Cardiac septum (tissue), 1 donor: ENCODE data around the gene GPC5. TPM values are rescaled to one million over a fixed set of nuclear protein-coding genes. Genes with fewer than 3 reads are reported as not detected.

Experiments
- DNase-seq: peaks from one replicate; pipeline ENCODE4 v3.0.0-alpha.2; 2020; ENCODE audit warnings: low spot score
- intact Hi-C: fragments of 100-400 bp; cut with DNase I; formaldehyde crosslinking; loops from one replicate; pipeline ENCODE4 v1.14.0; 2022
- total RNA-seq: library from RNA; stranded (reverse); fragmentation: NEBNext Ultra II Directional; extraction: Animal tissue kit (Norgen Biotek cat#: 25700); gene quantifications from one replicate; pipeline ENCODE4 v1.2.1, GENCODE V29; 2021
- donor health status: DM: no; HTN: no; CAD: no.

The GPC5 gene
- total RNA-seq, 1 donor from 2014 or later: 0.86 TPM

DNA sequence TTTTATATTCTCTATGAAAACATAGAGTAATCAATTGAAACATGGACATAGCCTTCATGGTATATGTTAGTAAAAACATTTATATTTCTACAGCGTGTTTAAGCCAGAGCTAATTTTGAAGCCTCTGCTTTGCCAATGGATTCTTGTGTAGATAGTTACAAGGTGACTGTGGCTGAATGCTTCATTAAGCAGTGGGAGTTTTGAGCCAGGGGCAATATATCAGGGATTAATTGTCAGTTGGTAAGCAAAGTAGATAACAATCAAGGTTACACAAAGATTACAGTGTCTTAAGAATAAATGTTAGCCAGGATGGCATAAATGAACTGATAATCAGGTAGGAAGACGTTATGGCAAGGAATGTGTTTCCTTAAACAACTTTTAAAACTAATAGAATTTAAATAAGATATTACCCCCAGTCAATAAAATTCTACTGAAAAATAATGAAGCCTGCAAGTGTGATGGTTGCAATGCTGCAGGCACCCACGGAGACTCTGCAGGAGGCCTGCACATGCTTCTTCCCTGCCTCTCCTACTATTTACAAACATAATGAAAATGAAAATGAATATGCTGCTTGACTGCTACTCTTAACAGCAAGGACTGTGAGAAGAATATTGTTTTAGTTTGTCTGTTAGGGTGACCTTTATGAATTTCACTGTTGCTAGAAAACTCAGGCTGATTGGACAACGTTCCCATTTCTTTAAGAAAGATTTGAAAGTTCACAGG is 588.5 kb downstream of the GPC5 start:
- DNase-seq: no peak
- intact Hi-C loops: no loop called here

GRCh38 chr13:91988331-91988730 is 589.9 kb downstream of the GPC5 start:
- DNase-seq: no peak
- intact Hi-C loops: no loop called here

GRCh38 chr13:92012787-92013186 is 614.4 kb downstream of the GPC5 start:
- intact Hi-C loops: no loop called here
- DNase-seq: no peak

- DNase-seq: no peak
- intact Hi-C loops: no loop called here
Observed at GRCh38 chr13:92017737-92018136, 619.3 kb downstream of the GPC5 start.

DNA sequence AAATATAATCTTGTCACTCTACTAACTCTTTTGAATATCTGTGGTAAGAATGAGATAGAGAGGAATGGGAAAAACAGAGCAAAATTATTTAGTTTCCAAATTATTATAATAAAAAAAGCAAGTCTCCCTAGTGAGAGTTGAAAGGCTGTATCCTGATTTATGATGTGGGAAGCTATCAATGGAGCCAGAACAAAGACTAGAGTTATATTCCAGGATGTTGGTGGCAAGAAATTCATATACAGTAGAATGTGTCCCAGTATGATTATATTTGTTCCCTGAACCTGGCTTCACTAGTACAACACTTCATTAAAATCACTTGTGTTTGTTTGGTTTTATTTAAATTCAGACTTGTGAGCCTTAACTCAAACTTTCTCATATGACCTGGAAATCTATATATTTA is 630.3 kb downstream of the GPC5 start:
- no peak for DNase-seq

DNA sequence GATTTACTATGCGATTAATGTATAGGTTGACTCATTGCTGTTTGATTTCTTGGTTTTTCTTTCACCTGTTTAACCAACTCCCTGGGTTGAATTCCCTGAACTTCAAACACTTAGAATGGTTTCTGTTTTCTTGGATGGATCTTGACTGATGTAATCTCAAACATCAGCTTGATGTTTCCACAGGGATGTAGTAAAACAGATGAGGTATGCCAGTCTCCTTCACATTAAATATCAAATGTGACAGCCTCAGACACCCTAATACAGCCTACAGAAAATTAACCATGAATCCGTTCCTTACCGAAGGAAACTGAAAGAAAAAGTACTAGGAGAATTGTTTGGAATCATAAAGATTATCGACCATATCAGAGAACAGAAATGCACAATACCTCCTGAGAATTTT is 631.2 kb downstream of the GPC5 start:
- DNase-seq: no peak
- intact Hi-C loops: no loop called here

More for the DNA sequence above, 630.3 kb downstream of the GPC5 start:
- intact Hi-C loops: no loop called here

DNA sequence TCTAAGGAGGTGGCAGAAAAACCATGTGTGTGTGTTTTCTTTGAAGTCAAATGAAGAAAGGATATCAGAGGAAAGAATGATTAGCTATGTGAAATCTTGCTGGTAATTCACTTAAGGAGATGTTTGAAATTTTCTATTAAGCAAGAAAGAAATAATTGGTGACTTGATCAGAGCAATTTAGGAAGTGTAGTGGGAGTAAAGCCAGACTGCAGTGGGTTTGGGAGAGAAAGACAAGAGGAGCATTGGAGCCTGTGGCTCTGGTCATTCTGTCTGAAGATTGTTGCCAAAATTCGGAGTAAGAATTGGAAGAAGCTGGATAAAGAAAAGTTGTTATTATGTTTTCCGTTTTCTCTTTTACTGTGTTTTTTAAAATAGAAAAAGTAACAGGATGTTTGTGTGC is 640.5 kb downstream of the GPC5 start:
- no peak for DNase-seq
- intact Hi-C loops: no loop called here

DNA sequence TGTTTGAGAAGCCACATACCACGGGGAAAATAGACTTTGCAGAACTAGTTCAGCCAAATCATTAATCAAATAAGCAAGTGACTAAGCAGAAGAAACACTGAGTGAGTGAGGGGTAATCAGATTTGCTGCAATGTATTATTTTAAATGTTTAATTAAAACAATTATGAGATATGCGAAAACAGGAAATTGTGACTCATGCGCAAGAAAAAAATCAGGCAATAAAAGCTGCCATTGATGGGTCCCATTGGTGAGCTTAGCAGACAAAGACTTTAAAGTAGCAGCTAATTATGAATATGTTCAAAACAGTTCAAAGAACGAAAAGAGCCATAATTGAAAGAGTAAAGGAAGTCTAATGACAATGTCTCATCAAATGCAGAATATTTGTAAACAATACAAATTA is 644.1 kb downstream of the GPC5 start:
- DNase-seq: no peak
- intact Hi-C loops: no loop called here

GRCh38 chr13:92044351-92044750 is 645.9 kb downstream of the GPC5 start:
- no peak for DNase-seq
- intact Hi-C loops: no loop called here

GRCh38 chr13:92054389-92054788 is 656.0 kb downstream of the GPC5 start:
- no peak for DNase-seq
- intact Hi-C loops: no loop called here

DNA sequence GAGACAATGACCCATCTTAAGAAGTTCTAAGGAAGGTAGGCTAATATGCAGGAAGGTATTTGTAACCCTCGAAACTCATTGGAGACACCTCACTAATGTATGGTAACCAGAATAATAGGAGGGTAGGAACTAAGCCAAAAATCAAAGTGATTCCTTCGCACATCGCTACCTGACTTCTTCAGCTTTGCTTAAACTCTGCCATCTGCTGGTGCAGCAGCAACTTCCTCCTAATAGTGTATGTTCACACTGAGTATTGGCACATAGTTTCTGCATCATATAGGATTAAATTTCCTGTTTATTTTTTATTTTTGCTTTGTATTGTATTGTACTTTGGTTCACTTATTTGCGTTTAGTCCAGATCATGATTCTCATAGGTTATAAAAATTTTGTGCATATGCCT is 676.2 kb downstream of the GPC5 start:
- DNase-seq: no peak
- intact Hi-C loops: no loop called here

DNA sequence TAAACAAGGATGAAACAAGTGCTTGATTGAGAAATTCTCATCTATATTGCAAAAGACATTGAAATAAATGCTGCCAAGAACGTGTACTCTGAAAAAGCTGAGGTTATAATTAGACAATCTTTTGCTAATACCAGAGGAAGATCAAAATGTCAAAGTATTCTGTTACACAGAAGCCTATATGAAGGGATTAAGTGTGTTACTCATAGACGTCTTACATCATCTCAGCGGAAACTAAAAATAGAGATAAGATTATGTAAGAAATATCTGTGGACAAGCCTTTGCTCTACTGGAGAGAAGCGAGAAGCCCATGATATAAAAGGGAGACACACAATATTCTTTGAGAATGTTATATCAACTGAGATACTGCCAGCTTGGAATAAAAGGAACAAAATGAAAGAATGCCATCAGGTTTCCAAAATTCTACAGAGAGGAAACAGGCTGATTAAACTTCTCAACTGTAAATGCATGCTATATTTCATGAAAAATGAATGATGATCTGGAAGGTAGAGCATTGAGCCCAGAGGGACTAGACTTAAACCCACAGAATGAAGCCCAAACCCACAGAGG is 699.0 kb downstream of the GPC5 start:
- intact Hi-C loops: no loop called here
- no peak for DNase-seq

DNA sequence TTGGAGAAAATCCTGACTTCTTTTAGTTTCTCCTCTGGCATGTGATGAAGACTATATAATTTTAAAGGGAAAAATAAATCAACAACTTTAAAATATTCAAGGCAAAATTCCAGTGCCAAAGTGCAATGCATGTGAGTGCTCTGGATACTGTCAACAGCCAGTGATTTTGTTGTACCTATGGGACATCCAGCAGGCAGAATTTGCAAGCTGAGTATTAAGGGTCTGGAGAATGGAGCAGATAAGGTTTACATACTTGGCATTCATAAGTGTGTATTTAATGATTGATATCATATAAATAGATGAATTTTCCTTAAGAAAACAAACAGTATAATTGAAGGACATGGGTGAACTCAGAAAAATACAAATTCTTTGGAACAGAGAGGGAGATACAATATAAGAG is 703.4 kb downstream of the GPC5 start:
- DNase-seq: no peak
- intact Hi-C loops: no loop called here

DNA sequence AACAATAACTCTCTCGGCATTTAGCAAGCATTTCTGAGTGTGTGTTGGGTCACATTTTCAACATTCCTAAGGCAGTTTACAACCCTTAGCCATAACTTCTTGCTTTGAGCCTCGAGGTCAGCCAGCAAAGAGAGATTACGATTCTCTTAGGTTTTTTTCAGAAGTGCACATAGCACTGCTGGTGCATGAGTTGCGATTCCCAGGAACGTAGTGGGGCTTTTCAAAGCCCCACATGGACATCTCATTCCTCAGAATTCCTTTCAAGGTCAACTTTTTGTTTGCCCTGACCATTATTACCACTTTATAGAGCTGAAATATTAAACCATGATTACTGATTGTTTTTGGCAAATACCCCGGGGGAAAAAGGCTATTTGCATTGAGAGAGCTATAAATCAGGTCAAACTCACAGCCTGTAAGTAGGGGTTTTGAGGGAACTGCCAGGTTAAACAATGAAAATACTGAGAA is 705.3 kb downstream of the GPC5 start:
- no peak for DNase-seq
- intact Hi-C loops: no loop called here

DNA sequence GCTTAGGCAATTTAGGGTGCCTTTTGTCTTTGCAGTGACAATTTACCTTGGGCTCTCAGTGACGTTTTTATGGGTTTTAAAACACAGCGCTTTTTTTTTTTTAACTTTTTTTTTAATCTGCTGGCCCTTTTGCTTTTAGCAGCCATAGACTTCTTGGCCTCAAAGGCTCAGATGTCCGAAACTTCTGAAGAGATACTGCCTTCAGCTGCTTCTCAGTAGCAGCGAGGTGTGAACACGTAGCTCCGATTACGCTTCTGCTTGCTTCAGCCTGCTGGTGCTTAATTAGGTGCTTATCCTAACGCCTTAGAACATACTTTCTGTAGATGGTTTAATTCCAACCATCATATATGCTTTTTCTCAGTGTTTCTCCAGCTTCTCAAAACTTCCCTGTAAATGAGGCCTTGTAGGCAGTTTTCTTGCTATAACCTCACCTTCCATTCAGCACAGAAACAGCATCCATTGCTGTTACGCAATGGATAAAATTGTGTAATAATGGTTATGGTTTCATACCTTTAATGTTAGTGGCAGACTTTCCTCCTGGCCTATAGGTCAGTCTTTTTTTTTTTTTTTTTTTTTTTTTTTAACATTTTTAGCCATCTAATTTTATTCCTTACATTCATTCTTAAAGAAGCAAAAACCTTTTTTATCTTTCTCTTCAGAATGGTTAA is 723.9 kb downstream of the GPC5 start:
- DNase-seq: no peak
- intact Hi-C loops: no loop called here

GRCh38 chr13:92126399-92126798 is 728.0 kb downstream of the GPC5 start:
- intact Hi-C loops: no loop called here
- DNase-seq: no peak

DNA sequence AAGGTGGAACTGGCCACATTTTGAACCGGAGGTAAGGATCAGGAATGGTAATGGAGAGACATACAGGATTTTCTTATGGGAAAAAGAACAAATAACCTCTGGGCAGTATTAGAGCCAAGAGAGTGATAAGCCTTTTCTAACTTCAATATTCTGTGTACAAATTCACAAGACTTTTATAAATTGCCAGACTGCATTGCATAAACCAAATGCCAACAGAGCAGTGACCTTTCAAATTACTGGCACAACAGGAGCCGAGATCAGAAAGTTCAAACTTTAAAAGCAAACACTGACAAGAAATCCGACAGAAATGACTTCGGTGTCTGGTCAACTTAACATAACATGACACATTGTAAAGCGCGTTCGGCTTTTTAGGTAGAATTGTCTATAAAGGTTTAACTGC is 737.1 kb downstream of the GPC5 start:
- no peak for DNase-seq
- intact Hi-C loops: no loop called here

DNA sequence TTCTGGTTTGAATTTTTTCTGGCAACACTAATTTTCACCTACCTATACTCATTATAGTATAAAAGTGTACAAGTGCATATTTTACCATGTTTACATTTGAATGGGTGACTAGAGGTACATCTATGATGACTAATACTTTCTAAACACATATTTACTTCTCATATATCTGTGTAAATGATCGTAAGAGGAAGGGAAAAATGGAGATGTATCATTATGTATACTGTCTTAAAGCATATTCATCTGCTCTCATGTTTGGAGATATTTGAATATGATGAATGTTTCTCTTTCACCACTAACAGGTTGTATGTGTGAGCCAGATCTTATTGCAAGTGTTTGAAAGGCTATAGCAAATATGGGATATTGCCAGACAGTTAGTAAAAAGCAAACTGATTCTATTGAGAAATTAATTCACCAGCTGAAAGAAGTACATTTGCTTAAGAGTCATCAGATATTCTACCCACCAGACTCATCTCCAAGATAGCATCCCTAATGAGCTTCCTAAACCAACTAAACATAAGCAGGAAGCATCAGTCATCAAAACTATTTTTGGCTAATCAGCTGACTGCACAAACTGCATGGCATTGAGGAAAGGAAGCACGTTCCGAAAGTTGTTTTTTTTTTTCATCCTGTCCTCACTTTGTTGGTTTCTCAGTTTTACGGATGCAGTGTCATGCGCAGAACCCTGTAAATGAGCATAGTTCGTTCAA is 738.2 kb downstream of the GPC5 start:
- intact Hi-C loops: no loop called here

GRCh38 chr13:92137520-92137919 is 739.1 kb downstream of the GPC5 start:
- intact Hi-C loops: no loop called here
- DNase-seq: no peak

More for the DNA sequence above, 738.2 kb downstream of the GPC5 start:
- DNase-seq: no peak

DNA sequence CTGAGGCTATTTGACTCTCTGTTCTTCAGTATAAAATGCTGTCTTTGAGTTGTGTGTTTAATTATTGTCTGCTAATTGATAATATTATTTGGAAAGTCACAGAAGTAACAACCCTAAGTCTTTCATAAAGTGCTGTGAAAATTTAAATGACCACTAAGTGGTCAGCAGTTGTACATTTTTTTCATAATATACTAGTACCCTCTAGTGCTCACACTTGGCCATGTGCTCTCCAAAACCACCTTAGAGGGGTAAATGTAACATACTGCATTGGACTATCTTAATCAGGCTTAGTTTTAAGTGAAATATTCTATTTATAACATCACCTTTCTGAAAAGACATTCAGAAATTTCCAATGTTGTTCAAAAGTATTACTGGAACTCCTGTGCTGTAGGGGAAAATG is 745.3 kb downstream of the GPC5 start:
- DNase-seq: no peak
- intact Hi-C loops: no loop called here
